HepG2 (cell line): ENCODE results near the gene TUFM. TPM values are rescaled to one million over a fixed set of nuclear protein-coding genes. Genes with fewer than 3 reads are reported as not detected.

ENCODE experiments used
- FOXO1 ChIP-seq: sonication (generic); formaldehyde crosslinking; IDR thresholded peaks from 2 replicates; pipeline ENCODE4 v1.4.0; 2020; ENCODE audit warnings: missing genetic modification reagents
- KLF15 ChIP-seq: sonication (generic); formaldehyde crosslinking; IDR thresholded peaks from 2 replicates; pipeline ENCODE4 v1.8.1; 2023; ENCODE audit warnings: borderline replicate concordance, mild to moderate bottlenecking, inconsistent platforms, missing genetic modification reagents, mixed read lengths
- PAF1 ChIP-seq: IDR thresholded peaks from 2 replicates; pipeline ENCODE4 v1.6.1; 2016; ENCODE audit warnings: missing genetic modification reagents, missing compliant biosample characterization
- RBFOX2 ChIP-seq: fragments of 200-400 bp; formaldehyde crosslinking; IDR thresholded peaks from 2 replicates; pipeline ENCODE4 v1.6.1; 2017; ENCODE audit warnings: low read depth, mild to moderate bottlenecking, low read length
- TCF7 ChIP-seq: sonication (generic); IDR thresholded peaks from 2 replicates; pipeline ENCODE4 v1.6.1; 2016; ENCODE audit warnings: antibody characterized with exemption, low read depth
- ZNF530 ChIP-seq: sonication (generic); formaldehyde crosslinking; IDR thresholded peaks from 2 replicates; pipeline ENCODE4 v1.5.0; 2020; ENCODE audit warnings: low read depth, mild to moderate bottlenecking, missing genetic modification reagents
- polyA plus RNA-seq, 8 experiments: library from polyadenylated mRNA; depleted of rRNA in 3 of 8; stranded (reverse) in 7 of 8; unstranded in 1 of 8; fragments of >200 nt; fragmentation: Illumina TruSeq in 4 of 8; extraction: Trizol in 4 of 8; gene quantifications; 2 replicates each; pipeline versions ENCODE4 v1.2.1 to v1.2.3, GENCODE V29; 2011 to 2016; ENCODE audit warnings: low read depth in 4 of 8, missing spikeins in 1 of 8, mixed read lengths in 1 of 8; ENCODE audit not compliant: insufficient read depth in 1 of 8
- total RNA-seq, 5 experiments: library from RNA; depleted of rRNA; stranded (reverse); fragments of >200 nt; fragmentation: Illumina TruSeq; extraction: Trizol; gene quantifications; 2 replicates each; pipeline ENCODE4 v1.2.3, GENCODE V29; 2016; ENCODE audit warnings: low read depth in 1 of 5
- TF ChIP-seq, protein P1 (sequence below): sonication (generic); formaldehyde crosslinking; IDR thresholded peaks from 2 replicates; pipeline ENCODE4 v1.5.1; 2020; ENCODE audit warnings: mild to moderate bottlenecking, missing genetic modification reagents, borderline replicate concordance
- TF ChIP-seq, protein P2 (sequence below): sonication (generic); formaldehyde crosslinking; IDR thresholded peaks from 2 replicates; pipeline ENCODE4 v1.4.0; 2020; ENCODE audit warnings: mild to moderate bottlenecking, missing genetic modification reagents
- TF ChIP-seq, protein P3 (sequence below): sonication (generic); formaldehyde crosslinking; IDR thresholded peaks from 2 replicates; pipeline ENCODE4 v1.5.1; 2020; ENCODE audit warnings: missing genetic modification reagents, mild to moderate bottlenecking, borderline replicate concordance

Gene TUFM
- total and polyA plus RNA-seq, 2 of the 13 experiments (the other 11 are each of a cell fraction or from before 2014, with no cell fraction given) = 206 to 298 TPM

DNA sequence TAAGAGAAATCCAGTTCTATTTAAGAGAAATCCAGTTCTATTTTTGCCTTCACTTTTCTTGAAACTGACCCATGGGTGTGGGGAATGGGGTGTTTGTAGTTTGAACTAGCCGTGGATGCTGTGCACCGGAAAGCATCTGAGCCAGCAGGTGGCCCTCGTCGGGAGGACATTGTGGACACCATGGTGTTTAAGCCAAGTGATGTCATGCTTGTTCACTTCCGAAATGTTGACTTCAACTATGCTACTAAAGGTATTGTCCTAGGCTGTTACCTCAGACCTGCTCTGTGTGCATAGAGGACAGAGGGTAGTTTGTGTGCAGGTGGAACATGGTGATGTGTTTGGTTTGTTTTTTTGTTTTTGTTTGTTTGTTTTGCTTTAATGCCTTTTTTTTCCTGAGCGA is 20.0 kb downstream of the TUFM start (continued):
- no peak for TF ChIP-seq TCF7
- 0 out of 2 replicates have a peak, but pooled peaks have one; percentile 8 for TF ChIP-seq RBFOX2
- TF ChIP-seq, protein P1, sequence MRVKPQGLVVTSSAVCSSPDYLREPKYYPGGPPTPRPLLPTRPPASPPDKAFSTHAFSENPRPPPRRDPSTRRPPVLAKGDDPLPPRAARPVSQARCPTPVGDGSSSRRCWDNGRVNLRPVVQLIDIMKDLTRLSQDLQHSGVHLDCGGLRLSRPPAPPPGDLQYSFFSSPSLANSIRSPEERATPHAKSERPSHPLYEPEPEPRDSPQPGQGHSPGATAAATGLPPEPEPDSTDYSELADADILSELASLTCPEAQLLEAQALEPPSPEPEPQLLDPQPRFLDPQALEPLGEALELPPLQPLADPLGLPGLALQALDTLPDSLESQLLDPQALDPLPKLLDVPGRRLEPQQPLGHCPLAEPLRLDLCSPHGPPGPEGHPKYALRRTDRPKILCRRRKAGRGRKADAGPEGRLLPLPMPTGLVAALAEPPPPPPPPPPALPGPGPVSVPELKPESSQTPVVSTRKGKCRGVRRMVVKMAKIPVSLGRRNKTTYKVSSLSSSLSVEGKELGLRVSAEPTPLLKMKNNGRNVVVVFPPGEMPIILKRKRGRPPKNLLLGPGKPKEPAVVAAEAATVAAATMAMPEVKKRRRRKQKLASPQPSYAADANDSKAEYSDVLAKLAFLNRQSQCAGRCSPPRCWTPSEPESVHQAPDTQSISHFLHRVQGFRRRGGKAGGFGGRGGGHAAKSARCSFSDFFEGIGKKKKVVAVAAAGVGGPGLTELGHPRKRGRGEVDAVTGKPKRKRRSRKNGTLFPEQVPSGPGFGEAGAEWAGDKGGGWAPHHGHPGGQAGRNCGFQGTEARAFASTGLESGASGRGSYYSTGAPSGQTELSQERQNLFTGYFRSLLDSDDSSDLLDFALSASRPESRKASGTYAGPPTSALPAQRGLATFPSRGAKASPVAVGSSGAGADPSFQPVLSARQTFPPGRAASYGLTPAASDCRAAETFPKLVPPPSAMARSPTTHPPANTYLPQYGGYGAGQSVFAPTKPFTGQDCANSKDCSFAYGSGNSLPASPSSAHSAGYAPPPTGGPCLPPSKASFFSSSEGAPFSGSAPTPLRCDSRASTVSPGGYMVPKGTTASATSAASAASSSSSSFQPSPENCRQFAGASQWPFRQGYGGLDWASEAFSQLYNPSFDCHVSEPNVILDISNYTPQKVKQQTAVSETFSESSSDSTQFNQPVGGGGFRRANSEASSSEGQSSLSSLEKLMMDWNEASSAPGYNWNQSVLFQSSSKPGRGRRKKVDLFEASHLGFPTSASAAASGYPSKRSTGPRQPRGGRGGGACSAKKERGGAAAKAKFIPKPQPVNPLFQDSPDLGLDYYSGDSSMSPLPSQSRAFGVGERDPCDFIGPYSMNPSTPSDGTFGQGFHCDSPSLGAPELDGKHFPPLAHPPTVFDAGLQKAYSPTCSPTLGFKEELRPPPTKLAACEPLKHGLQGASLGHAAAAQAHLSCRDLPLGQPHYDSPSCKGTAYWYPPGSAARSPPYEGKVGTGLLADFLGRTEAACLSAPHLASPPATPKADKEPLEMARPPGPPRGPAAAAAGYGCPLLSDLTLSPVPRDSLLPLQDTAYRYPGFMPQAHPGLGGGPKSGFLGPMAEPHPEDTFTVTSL = no peak
- TF ChIP-seq, protein P2, sequence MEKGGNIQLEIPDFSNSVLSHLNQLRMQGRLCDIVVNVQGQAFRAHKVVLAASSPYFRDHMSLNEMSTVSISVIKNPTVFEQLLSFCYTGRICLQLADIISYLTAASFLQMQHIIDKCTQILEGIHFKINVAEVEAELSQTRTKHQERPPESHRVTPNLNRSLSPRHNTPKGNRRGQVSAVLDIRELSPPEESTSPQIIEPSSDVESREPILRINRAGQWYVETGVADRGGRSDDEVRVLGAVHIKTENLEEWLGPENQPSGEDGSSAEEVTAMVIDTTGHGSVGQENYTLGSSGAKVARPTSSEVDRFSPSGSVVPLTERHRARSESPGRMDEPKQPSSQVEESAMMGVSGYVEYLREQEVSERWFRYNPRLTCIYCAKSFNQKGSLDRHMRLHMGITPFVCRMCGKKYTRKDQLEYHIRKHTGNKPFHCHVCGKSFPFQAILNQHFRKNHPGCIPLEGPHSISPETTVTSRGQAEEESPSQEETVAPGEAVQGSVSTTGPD (CRISPR knock-in tag) = no peak
- no peak for TF ChIP-seq ZNF530 (CRISPR knock-in tag)
- no peak for TF ChIP-seq FOXO1
- 0 out of 2 replicates have a peak, but pooled peaks have one; percentile 65 for TF ChIP-seq PAF1
- TF ChIP-seq, protein P3, sequence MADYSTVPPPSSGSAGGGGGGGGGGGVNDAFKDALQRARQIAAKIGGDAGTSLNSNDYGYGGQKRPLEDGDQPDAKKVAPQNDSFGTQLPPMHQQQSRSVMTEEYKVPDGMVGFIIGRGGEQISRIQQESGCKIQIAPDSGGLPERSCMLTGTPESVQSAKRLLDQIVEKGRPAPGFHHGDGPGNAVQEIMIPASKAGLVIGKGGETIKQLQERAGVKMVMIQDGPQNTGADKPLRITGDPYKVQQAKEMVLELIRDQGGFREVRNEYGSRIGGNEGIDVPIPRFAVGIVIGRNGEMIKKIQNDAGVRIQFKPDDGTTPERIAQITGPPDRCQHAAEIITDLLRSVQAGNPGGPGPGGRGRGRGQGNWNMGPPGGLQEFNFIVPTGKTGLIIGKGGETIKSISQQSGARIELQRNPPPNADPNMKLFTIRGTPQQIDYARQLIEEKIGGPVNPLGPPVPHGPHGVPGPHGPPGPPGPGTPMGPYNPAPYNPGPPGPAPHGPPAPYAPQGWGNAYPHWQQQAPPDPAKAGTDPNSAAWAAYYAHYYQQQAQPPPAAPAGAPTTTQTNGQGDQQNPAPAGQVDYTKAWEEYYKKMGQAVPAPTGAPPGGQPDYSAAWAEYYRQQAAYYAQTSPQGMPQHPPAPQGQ = 0 out of 2 replicates have a peak, but pooled peaks have one; percentile 50
- no peak for TF ChIP-seq KLF15 (CRISPR knock-in tag)
